AG10803 (cell line): ENCODE results near the gene POMT1.

ENCODE experiments used
- DNase-seq: peaks from one replicate; pipeline ENCODE4 v3.0.0; 2010; ENCODE audit warnings: low read depth
- H3K4me3 ChIP-seq: 2 replicates; pipeline ENCODE4 v1.5.1; 2011; ENCODE audit warnings: mild to moderate bottlenecking, low read length, control low read depth
- CTCF ChIP-seq: conservative IDR thresholded peaks from 2 replicates; pipeline ENCODE4 v1.5.1; 2011; ENCODE audit warnings: mild to moderate bottlenecking, low read length, control low read depth, inconsistent platforms

POMT1 gene

GRCh38 chr9:131487001-131487400 lies 15.7 kb upstream of the POMT1 start:
- no peak overlapping the region for H3K4me3 ChIP-seq
- no peak for TF ChIP-seq CTCF
- DNase-seq = no peak

GRCh38 chr9:131487621-131488031 lies 15.1 kb upstream of the POMT1 start:
- no peak for DNase-seq
- TF ChIP-seq CTCF = no peak
- no peak overlapping the region for H3K4me3 ChIP-seq

- no peak overlapping the region for H3K4me3 ChIP-seq
- no peak for TF ChIP-seq CTCF
- no peak for DNase-seq
Measured at GRCh38 chr9:131490514-131490913, 12.2 kb upstream of the POMT1 start.

- TF ChIP-seq CTCF = no peak
- no peak overlapping the region for H3K4me3 ChIP-seq
- no peak for DNase-seq
Measured at GRCh38 chr9:131491001-131491710, 11.6 kb upstream of the POMT1 start.

GRCh38 chr9:131492070-131492469 lies 10.6 kb upstream of the POMT1 start:
- DNase-seq = no peak
- no peak for TF ChIP-seq CTCF
- no peak overlapping the region for H3K4me3 ChIP-seq

- no peak for DNase-seq
- H3K4me3 ChIP-seq = no peak overlapping the region
- TF ChIP-seq CTCF = no peak
Measured at GRCh38 chr9:131494296-131494870, 8.3 kb upstream of the POMT1 start.

- DNase-seq = no peak
Measured at GRCh38 chr9:131495785-131496184, 6.9 kb upstream of the POMT1 start.

More at GRCh38 chr9:131495785-131496184, 6.9 kb upstream of the POMT1 start:
- TF ChIP-seq CTCF = no peak
- H3K4me3 ChIP-seq = no peak overlapping the region
